Measurements from ENCODE around the gene CCNB2. TPM values are rescaled to one million over a fixed set of nuclear protein-coding genes. Genes with fewer than 3 reads are reported as not detected.

CCNB2 gene
- total RNA-seq (1 to 10 TPM in 3 of 5 donors, under 1 TPM in 2; 0.46 to 1.5 (median 1.1) TPM), total RNA-seq (0.06 to 3.8 (median 0.41) reads per million in 29 experiments)
- total RNA-seq (2013) = 0.72 TPM

DNA sequence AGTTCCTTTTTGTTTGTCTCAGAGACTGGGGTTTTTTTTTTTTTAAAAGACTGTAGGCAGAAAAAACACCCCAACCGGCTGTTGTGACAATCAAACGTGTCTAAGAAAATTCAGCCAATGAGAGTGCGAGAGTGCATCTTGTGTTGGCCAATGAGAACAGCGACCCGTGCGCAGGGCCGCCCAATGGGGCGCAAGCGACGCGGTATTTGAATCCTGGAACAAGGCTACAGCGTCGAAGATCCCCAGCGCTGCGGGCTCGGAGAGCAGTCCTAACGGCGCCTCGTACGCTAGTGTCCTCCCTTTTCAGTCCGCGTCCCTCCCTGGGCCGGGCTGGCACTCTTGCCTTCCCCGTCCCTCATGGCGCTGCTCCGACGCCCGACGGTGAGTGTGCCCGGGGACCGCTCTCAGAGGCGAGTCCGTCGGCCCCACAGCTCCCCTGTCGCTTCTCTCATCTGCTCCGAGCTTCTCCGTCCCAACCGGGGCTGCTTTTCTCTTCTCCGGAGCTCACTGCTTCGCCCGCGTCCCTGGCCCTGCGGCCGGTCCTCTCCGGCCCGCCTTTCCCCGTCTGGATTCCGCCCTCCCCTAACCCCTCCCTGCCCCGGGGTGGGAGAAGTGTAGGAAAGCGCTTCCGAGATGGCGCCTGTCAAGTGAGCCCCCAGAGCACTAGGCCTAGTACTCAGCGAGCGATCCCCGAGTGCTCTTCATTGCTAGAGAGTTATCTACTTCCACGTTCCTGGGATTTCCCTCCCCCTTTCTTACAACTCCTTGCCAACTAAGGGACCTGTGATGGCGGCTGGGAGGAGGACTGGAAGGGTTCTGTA, at the start of gene CCNB2:
TSS of gene CCNB2 (plus strand) at position 235 of the 821 bp plus-strand sequence. CDS start at position 358, 123 bp downstream.
- Mint-ChIP-seq H3K27me3 (no peaks in the 10 kb centered on the region), H3K36me3 (peaks cover 2% of the 10 kb centered on the region), H3K4me1 (peaks cover 15 to 16% (median 15%) of the 10 kb centered on the region in 3 donors), H3K27ac (peak within 1 kb of the TSS; percentile 91 to 92), H3K4me3 (peak within 1 kb of the TSS; percentile 88 to 93 (median 89)), H3K9me3 (no peaks in the 10 kb centered on the region)
- peak; percentile 100 for ATAC-seq (replicated peaks in 1 of 4)
- under 1% methylated on average over 37 of the region's 57 CpGs for WGBS (ENCODE audit: insufficient coverage)
- POLR2A ChIA-PET = interaction anchor here in 1 of 2 donors (0.6 kb wide), 1 partner anchor 224 kb away, joined by 3 read pairs; no protein-coding TSS in a partner anchor
- CTCF ChIA-PET = interaction anchor here in 1 of 2 donors (0.6 kb wide), 1 partner anchor 27 kb away, joined by 8 read pairs; no protein-coding TSS in a partner anchor
- H3K36me3 ChIP-seq (ENCODE audit: control insufficient read depth in 2 of 2, extremely low read depth in 1 of 2, insufficient read depth in 1 of 2, low read length in 1 of 2) = no peaks in the 10 kb centered on the region
- no peaks in the 10 kb centered on the region for H3K9me3 ChIP-seq
- DNase-seq = peak; percentile 54 to 94 (median 83)
- peaks cover 0 to 9% of the 10 kb centered on the region in 2 experiments for H3K4me1 ChIP-seq (ENCODE audit: control insufficient read depth in 1 of 2, extremely low read depth in 1 of 2, insufficient read depth in 2 of 2, low read length in 2 of 2)
- H3K4me3 ChIP-seq (ENCODE audit: control insufficient read depth in 1 of 2, extremely low read depth in 1 of 2, low read length in 1 of 2) = peak within 1 kb of the TSS; percentile 80 to 92
- H3K27ac ChIP-seq (ENCODE audit: low read length) = peak within 1 kb of the TSS; percentile 56
- no peaks in the 10 kb centered on the region for H3K27me3 ChIP-seq (replicated peaks in 1 of 2; ENCODE audit: control insufficient read depth in 2 of 2, extremely low read depth in 1 of 2, insufficient read depth in 2 of 2, low read length in 1 of 2)

- Mint-ChIP-seq H3K4me1 (peaks cover 0 to 3% (median 0%) of the 10 kb centered on the region in 3 donors), H3K27me3 (no peaks in the 10 kb centered on the region), H3K9me3 (no peaks in the 10 kb centered on the region), H3K27ac (no peak overlapping the region), H3K36me3 (peaks cover 52% of the 10 kb centered on the region), H3K4me3 (no peak overlapping the region)
- ATAC-seq (replicated peaks in 1 of 4) (no peak), DNase-seq (no peak)
- no peaks in the 10 kb centered on the region for H3K27me3 ChIP-seq (replicated peaks in 1 of 2; ENCODE audit: control insufficient read depth in 2 of 2, extremely low read depth in 1 of 2, insufficient read depth in 2 of 2, low read length in 1 of 2)
- peaks cover 5 to 88% of the 10 kb centered on the region in 2 donors for H3K36me3 ChIP-seq (ENCODE audit: control insufficient read depth in 2 of 2, extremely low read depth in 1 of 2, insufficient read depth in 1 of 2, low read length in 1 of 2)
- no peak overlapping the region for H3K27ac ChIP-seq (ENCODE audit: low read length)
- H3K4me3 ChIP-seq (ENCODE audit: control insufficient read depth in 1 of 2, extremely low read depth in 1 of 2, low read length in 1 of 2) = no peak overlapping the region
- POLR2A ChIA-PET = no interaction called here
- H3K9me3 ChIP-seq = no peaks in the 10 kb centered on the region
- H3K4me1 ChIP-seq (ENCODE audit: control insufficient read depth in 1 of 2, extremely low read depth in 1 of 2, insufficient read depth in 2 of 2, low read length in 2 of 2) = no peaks in the 10 kb centered on the region
- WGBS (ENCODE audit: insufficient coverage) = no CpG with 5 or more reads among the region's 2 CpGs
- CTCF ChIA-PET = interaction anchor here in 1 of 2 donors (1.3 kb wide), 1 partner anchor 28 kb away, joined by 3 read pairs; no protein-coding TSS in a partner anchor
Observed at GRCh38 chr15:59059076-59059597, 45.8 kb upstream of the CCNB2 start.

- ChIA-PET CTCF (no interaction called here), POLR2A (interaction anchor here in 1 of 2 donors (0.6 kb wide), 1 partner anchor 334 kb away, joined by 4 read pairs; no protein-coding TSS in a partner anchor)
- H3K27ac Mint-ChIP-seq = no peak overlapping the region
Observed at GRCh38 chr15:59060348-59060747, 44.6 kb upstream of the CCNB2 start.

GRCh38 chr15:59063042-59063441, 41.9 kb upstream of the CCNB2 start:
- peaks cover 2 to 85% of the 10 kb centered on the region in 2 donors for H3K36me3 ChIP-seq (ENCODE audit: control insufficient read depth in 2 of 2, extremely low read depth in 1 of 2, insufficient read depth in 1 of 2, low read length in 1 of 2)
- Mint-ChIP-seq H3K9me3 (no peaks in the 10 kb centered on the region), H3K36me3 (peaks cover 63% of the 10 kb centered on the region), H3K27me3 (no peaks in the 10 kb centered on the region), H3K4me3 (no peak overlapping the region), H3K27ac (peak overlapping the region in 1 of 2 donors; percentile 18), H3K4me1 (peaks cover 0 to 3% (median 0%) of the 10 kb centered on the region in 3 donors)
- H3K27me3 ChIP-seq (replicated peaks in 1 of 2; ENCODE audit: control insufficient read depth in 2 of 2, extremely low read depth in 1 of 2, insufficient read depth in 2 of 2, low read length in 1 of 2) = no peaks in the 10 kb centered on the region
- ChIA-PET POLR2A (interaction anchor here in 1 of 2 donors (0.5 to 0.6 kb wide), 2 partner anchors 147 to 1015 kb away, joined by 3 to 4 read pairs; no protein-coding TSS in a partner anchor), CTCF (no interaction called here)
- no peak for ATAC-seq (replicated peaks in 1 of 4)
- no peaks in the 10 kb centered on the region for H3K9me3 ChIP-seq
- no peak for DNase-seq
- H3K4me3 ChIP-seq (ENCODE audit: control insufficient read depth in 1 of 2, extremely low read depth in 1 of 2, low read length in 1 of 2) = no peak overlapping the region
- H3K27ac ChIP-seq (ENCODE audit: low read length) = no peak overlapping the region
- WGBS (ENCODE audit: insufficient coverage) = 63% methylated on average over 2 of the region's 4 CpGs
- H3K4me1 ChIP-seq (ENCODE audit: control insufficient read depth in 1 of 2, extremely low read depth in 1 of 2, insufficient read depth in 2 of 2, low read length in 2 of 2) = no peaks in the 10 kb centered on the region

More at GRCh38 chr15:59060348-59060747, 44.6 kb upstream of the CCNB2 start:
- Histone ChIP-seq H3K27ac (ENCODE audit: low read length) (no peak overlapping the region), H3K27me3 (replicated peaks in 1 of 2; ENCODE audit: control insufficient read depth in 2 of 2, extremely low read depth in 1 of 2, insufficient read depth in 2 of 2, low read length in 1 of 2) (no peaks in the 10 kb centered on the region), H3K9me3 (no peaks in the 10 kb centered on the region), H3K4me3 (ENCODE audit: control insufficient read depth in 1 of 2, extremely low read depth in 1 of 2, low read length in 1 of 2) (no peak overlapping the region), H3K36me3 (ENCODE audit: control insufficient read depth in 2 of 2, extremely low read depth in 1 of 2, insufficient read depth in 1 of 2, low read length in 1 of 2) (peaks cover 2 to 83% of the 10 kb centered on the region in 2 donors), H3K4me1 (ENCODE audit: control insufficient read depth in 1 of 2, extremely low read depth in 1 of 2, insufficient read depth in 2 of 2, low read length in 2 of 2) (no peaks in the 10 kb centered on the region)
- Mint-ChIP-seq H3K4me3 (no peak overlapping the region), H3K27me3 (no peaks in the 10 kb centered on the region), H3K36me3 (peaks cover 57% of the 10 kb centered on the region), H3K9me3 (no peaks in the 10 kb centered on the region), H3K4me1 (peaks cover 0 to 3% (median 0%) of the 10 kb centered on the region in 3 donors)
- no peak for ATAC-seq (replicated peaks in 1 of 4)
- DNase-seq = no peak
- WGBS (ENCODE audit: insufficient coverage) = 90% methylated on average over 3 of the region's 4 CpGs

- ATAC-seq (replicated peaks in 1 of 4) (no peak), DNase-seq (no peak)
- H3K4me1 Mint-ChIP-seq = peaks cover 0 to 2% (median 2%) of the 10 kb centered on the region in 3 donors
- no peaks in the 10 kb centered on the region for H3K27me3 ChIP-seq (replicated peaks in 1 of 2; ENCODE audit: control insufficient read depth in 2 of 2, extremely low read depth in 1 of 2, insufficient read depth in 2 of 2, low read length in 1 of 2)
- H3K36me3 ChIP-seq (ENCODE audit: control insufficient read depth in 2 of 2, extremely low read depth in 1 of 2, insufficient read depth in 1 of 2, low read length in 1 of 2) = peaks cover 3 to 54% of the 10 kb centered on the region in 2 donors
- no CpG with 5 or more reads among the region's 1 CpG for WGBS (ENCODE audit: insufficient coverage)
- peaks cover 64% of the 10 kb centered on the region for H3K36me3 Mint-ChIP-seq
- no peak overlapping the region for H3K4me3 Mint-ChIP-seq
- H3K9me3 ChIP-seq = no peaks in the 10 kb centered on the region
- POLR2A ChIA-PET = interaction anchor here in 1 of 2 donors (0.7 kb wide), 1 partner anchor 195 kb away, joined by 6 read pairs; no protein-coding TSS in a partner anchor
- H3K27ac ChIP-seq (ENCODE audit: low read length) = no peak overlapping the region
- CTCF ChIA-PET = no interaction called here
- H3K4me1 ChIP-seq (ENCODE audit: control insufficient read depth in 1 of 2, extremely low read depth in 1 of 2, insufficient read depth in 2 of 2, low read length in 2 of 2) = no peaks in the 10 kb centered on the region
- H3K9me3 Mint-ChIP-seq = no peaks in the 10 kb centered on the region
- H3K27me3 Mint-ChIP-seq = no peaks in the 10 kb centered on the region
- no peak overlapping the region for H3K4me3 ChIP-seq (ENCODE audit: control insufficient read depth in 1 of 2, extremely low read depth in 1 of 2, low read length in 1 of 2)
- H3K27ac Mint-ChIP-seq = no peak overlapping the region
Observed at GRCh38 chr15:59069430-59069829, 35.5 kb upstream of the CCNB2 start.

- Histone ChIP-seq H3K27ac (ENCODE audit: low read length) (no peak overlapping the region), H3K4me3 (ENCODE audit: control insufficient read depth in 1 of 2, extremely low read depth in 1 of 2, low read length in 1 of 2) (no peak overlapping the region), H3K4me1 (ENCODE audit: control insufficient read depth in 1 of 2, extremely low read depth in 1 of 2, insufficient read depth in 2 of 2, low read length in 2 of 2) (no peaks in the 10 kb centered on the region), H3K36me3 (ENCODE audit: control insufficient read depth in 2 of 2, extremely low read depth in 1 of 2, insufficient read depth in 1 of 2, low read length in 1 of 2) (peaks cover 3 to 30% of the 10 kb centered on the region in 2 donors), H3K27me3 (replicated peaks in 1 of 2; ENCODE audit: control insufficient read depth in 2 of 2, extremely low read depth in 1 of 2, insufficient read depth in 2 of 2, low read length in 1 of 2) (no peaks in the 10 kb centered on the region), H3K9me3 (no peaks in the 10 kb centered on the region)
- no peak for ATAC-seq (replicated peaks in 1 of 4)
- peaks cover 0 to 3% (median 2%) of the 10 kb centered on the region in 3 donors for H3K4me1 Mint-ChIP-seq
- H3K4me3 Mint-ChIP-seq = no peak overlapping the region
- peak overlapping the region; percentile 28 to 66 for H3K27ac Mint-ChIP-seq
- POLR2A ChIA-PET = no interaction called here
- peaks cover 51% of the 10 kb centered on the region for H3K36me3 Mint-ChIP-seq
- no peaks in the 10 kb centered on the region for H3K9me3 Mint-ChIP-seq
- no peak for DNase-seq
- no CpG with 5 or more reads among the region's 1 CpG for WGBS (ENCODE audit: insufficient coverage)
- H3K27me3 Mint-ChIP-seq = no peaks in the 10 kb centered on the region
- CTCF ChIA-PET = no interaction called here
Observed at GRCh38 chr15:59074607-59075006, 30.3 kb upstream of the CCNB2 start.

All from T-cell (primary cell).